Stimulated activated CD4-positive, alpha-beta T cell treated with anti-CD3 and anti-CD28 coated beads, Interleukin-4, amount 100 ng/mL, for 48 hours (primary cell): ENCODE results near the gene XRCC5.

Experiments used
- DNase-seq, 2 donors: peaks; one replicate each; pipeline ENCODE4 v3.0.0-alpha.2; 2020; ENCODE audit warnings: low read depth in 2 of 2

XRCC5 gene

GRCh38 chr2:216084547-216084946, 24.6 kb upstream of the XRCC5 start:
- no peak for DNase-seq

GRCh38 chr2:216086207-216086893, 22.8 kb upstream of the XRCC5 start:
- no peak for DNase-seq

GRCh38 chr2:216090369-216090786, 18.8 kb upstream of the XRCC5 start:
- no peak for DNase-seq

- DNase-seq: no peak
These were observed 16.5 kb upstream of the XRCC5 start for GRCh38 chr2:216092646-216093045.

GRCh38 chr2:216094701-216095100, 14.4 kb upstream of the XRCC5 start:
- no peak for DNase-seq

- DNase-seq: no peak
These were observed 10.5 kb upstream of the XRCC5 start for GRCh38 chr2:216098421-216099334.

GRCh38 chr2:216101109-216101508, 8.0 kb upstream of the XRCC5 start:
- no peak for DNase-seq

GRCh38 chr2:216103213-216103612, 5.9 kb upstream of the XRCC5 start:
- DNase-seq: no peak

- DNase-seq: no peak
These were observed 4.5 kb upstream of the XRCC5 start for GRCh38 chr2:216104691-216105090.

- no peak for DNase-seq
These were observed 1.8 kb upstream of the XRCC5 start for GRCh38 chr2:216107320-216107719.

GRCh38 chr2:216107760-216108159, 1.4 kb upstream of the XRCC5 start:
- no peak for DNase-seq

- no peak for DNase-seq
These were observed 710 bp upstream of the XRCC5 start for GRCh38 chr2:216108310-216108966.

- no peak for DNase-seq
These were observed 940 bp downstream of the XRCC5 start for GRCh38 chr2:216109962-216110614.

GRCh38 chr2:216110620-216111019, 1.5 kb downstream of the XRCC5 start:
- no peak for DNase-seq

GRCh38 chr2:216111122-216111521, 2.0 kb downstream of the XRCC5 start:
- DNase-seq: no peak

GRCh38 chr2:216112926-216113325, 3.8 kb downstream of the XRCC5 start:
- no peak for DNase-seq

GRCh38 chr2:216113572-216113971, 4.4 kb downstream of the XRCC5 start:
- DNase-seq: no peak

GRCh38 chr2:216114382-216114713, 5.2 kb downstream of the XRCC5 start:
- no peak for DNase-seq

GRCh38 chr2:216114714-216115531, 5.8 kb downstream of the XRCC5 start:
- DNase-seq: peak; percentile 94 to 95

GRCh38 chr2:216116418-216116817, 7.3 kb downstream of the XRCC5 start:
- no peak for DNase-seq
